HepG2 (cell line): ENCODE measurements around the gene TMEM183A. TPM values are rescaled to one million over a fixed set of nuclear protein-coding genes. Genes with fewer than 3 reads are reported as not detected.
A peak's percentile ranks its signal among the peaks of the same experiment; 100 is the strongest.

Experiments
- ATF7-NPFF ChIP-seq: sonication (generic); formaldehyde crosslinking; IDR thresholded peaks from 2 replicates; pipeline ENCODE4 v1.8.1; 2023; ENCODE audit warnings: mild to moderate bottlenecking, low read depth, missing genetic modification reagents, moderate library complexity
- EHMT2 ChIP-seq: fragments of 200-600 bp; sonication (generic); IDR thresholded peaks from 2 replicates; pipeline ENCODE4 v1.7.0; 2017; ENCODE audit warnings: antibody characterized with exemption, low read depth, low read length, borderline replicate concordance
- ETV5 ChIP-seq: IDR thresholded peaks from 2 replicates; pipeline ENCODE4 v1.6.1; 2018; ENCODE audit warnings: missing biosample characterization, missing genetic modification reagents, inconsistent platforms, borderline replicate concordance
- HOMEZ ChIP-seq: IDR thresholded peaks from 2 replicates; pipeline ENCODE4 v1.6.1; 2016; ENCODE audit warnings: low read depth
- IKZF1 ChIP-seq: fragments of 450-650 bp; IDR thresholded peaks from 2 replicates; pipeline ENCODE4 v1.7.1; 2016
- NCOA1 ChIP-seq: sonication (generic); formaldehyde crosslinking; IDR thresholded peaks from 2 replicates; pipeline ENCODE4 v1.9.0; 2021; ENCODE audit warnings: missing genetic modification reagents
- NFE2L1 ChIP-seq: sonication (generic); formaldehyde crosslinking; IDR thresholded peaks from 2 replicates; pipeline ENCODE4 v1.4.0; 2020; ENCODE audit warnings: missing genetic modification reagents, mild to moderate bottlenecking, borderline replicate concordance
- NR3C1 ChIP-seq: sonication (generic); formaldehyde crosslinking; IDR thresholded peaks from 2 replicates; pipeline ENCODE4 v1.4.0; 2020; ENCODE audit warnings: missing genetic modification reagents
- POLR2G ChIP-seq: fragments of 200-400 bp; formaldehyde crosslinking; IDR thresholded peaks from 2 replicates; pipeline ENCODE4 v1.6.1; 2018; ENCODE audit warnings: mild to moderate bottlenecking, low read depth, low read length, moderate library complexity
- RNF219 ChIP-seq: sonication (generic); formaldehyde crosslinking; IDR thresholded peaks from 2 replicates; pipeline ENCODE4 v1.5.0; 2020; ENCODE audit warnings: mild to moderate bottlenecking, missing genetic modification reagents
- RXRB ChIP-seq: IDR thresholded peaks from 2 replicates; pipeline ENCODE4 v1.6.1; 2016; ENCODE audit warnings: borderline replicate concordance, missing genetic modification reagents, missing compliant biosample characterization
- SMAD1 ChIP-seq: sonication (generic); formaldehyde crosslinking; IDR thresholded peaks from 2 replicates; pipeline ENCODE4 v1.4.0; 2020; ENCODE audit warnings: missing genetic modification reagents, low read depth, mild to moderate bottlenecking, borderline replicate concordance
- SMARCE1 ChIP-seq: fragments of 450-650 bp; IDR thresholded peaks from 2 replicates; pipeline ENCODE4 v1.6.1; 2017; ENCODE audit warnings: borderline replicate concordance
- TEAD2 ChIP-seq: sonication (generic); formaldehyde crosslinking; IDR thresholded peaks from 2 replicates; pipeline ENCODE4 v1.9.0; 2021; ENCODE audit warnings: missing genetic modification reagents
- ZHX2 ChIP-seq, 2 experiments: sonication (generic) in 1 of 2; formaldehyde crosslinking in 1 of 2; IDR thresholded peaks; 2 replicates each; pipeline versions ENCODE4 v1.6.1 to v1.9.0; 2014 to 2022; ENCODE audit warnings: antibody characterized with exemption in 1 of 2, borderline replicate concordance in 1 of 2, inconsistent platforms in 1 of 2, low read depth in 1 of 2, missing genetic modification reagents in 1 of 2
- ZNF281 ChIP-seq: sonication (generic); formaldehyde crosslinking; IDR thresholded peaks from 2 replicates; pipeline ENCODE4 v1.4.0; 2020; ENCODE audit warnings: missing genetic modification reagents, borderline replicate concordance
- polyA plus RNA-seq, 8 experiments: library from polyadenylated mRNA; depleted of rRNA in 3 of 8; stranded (reverse) in 7 of 8; unstranded in 1 of 8; fragments of >200 nt; fragmentation: Illumina TruSeq in 4 of 8; extraction: Trizol in 4 of 8; gene quantifications; 2 replicates each; pipeline versions ENCODE4 v1.2.1 to v1.2.3, GENCODE V29; 2011 to 2016; ENCODE audit warnings: low read depth in 4 of 8, missing spikeins in 1 of 8, mixed read lengths in 1 of 8; ENCODE audit not compliant: insufficient read depth in 1 of 8
- total RNA-seq, 5 experiments: library from RNA; depleted of rRNA; stranded (reverse); fragments of >200 nt; fragmentation: Illumina TruSeq; extraction: Trizol; gene quantifications; 2 replicates each; pipeline ENCODE4 v1.2.3, GENCODE V29; 2016; ENCODE audit warnings: low read depth in 1 of 5

The TMEM183A gene
- total and polyA plus RNA-seq, 2 of the 13 experiments (the other 11 are each of a cell fraction or from before 2014, with no cell fraction given), result 59.7 to 82.0 TPM

- TF ChIP-seq RXRB (CRISPR knock-in tag) (no peak), ZNF281 (no peak), NCOA1 (no peak), SMAD1 (0 out of 2 replicates have a peak, but pooled peaks have one; percentile 17), ATF7-NPFF (CRISPR knock-in tag) (peak; percentile 65; the same call in 1 of the 2 replicates), IKZF1 (no peak), POLR2G (peak; percentile 86), TEAD2 (CRISPR knock-in tag) (no peak), HOMEZ (CRISPR knock-in tag) (no peak), NFE2L1 (peak; percentile 24; the same call in 1 of the 2 replicates), RNF219 (CRISPR knock-in tag) (no peak), ETV5 (CRISPR knock-in tag) (peak; percentile 30; the same call in 1 of the 2 replicates), NR3C1 (CRISPR knock-in tag) (no peak), SMARCE1 (no peak), ZHX2 (IDR thresholded peaks at IDR 0.05; ENCODE audit: low read depth) (no peak), ZHX2 (CRISPR knock-in tag; IDR thresholded peaks at IDR 0.05; ENCODE audit: borderline replicate concordance) (no peak), EHMT2 (no peak)
Observed at GRCh38 chr1:202957733-202958543, 49.2 kb upstream of the TMEM183A start, which contains the start of gene ADIPOR1 (continued).
